Activated CD4-positive, alpha-beta T cell treated with anti-CD3 and anti-CD28 coated beads, Interleukin-2, amount 50 U/mL, for 24 hours (primary cell): ENCODE results near the gene VRK3.
"Not testable (repeated sequence)": the region's sequence is repeated elsewhere in the genome, so short reads cannot be mapped to it uniquely, and the experiment has no call there.

ENCODE experiments used
- DNase-seq, 2 donors: peaks; one replicate each; pipeline ENCODE4 v3.0.0-alpha.2; 2020; ENCODE audit warnings: low read depth in 1 of 2, low spot score in 1 of 2

Gene VRK3

DNA sequence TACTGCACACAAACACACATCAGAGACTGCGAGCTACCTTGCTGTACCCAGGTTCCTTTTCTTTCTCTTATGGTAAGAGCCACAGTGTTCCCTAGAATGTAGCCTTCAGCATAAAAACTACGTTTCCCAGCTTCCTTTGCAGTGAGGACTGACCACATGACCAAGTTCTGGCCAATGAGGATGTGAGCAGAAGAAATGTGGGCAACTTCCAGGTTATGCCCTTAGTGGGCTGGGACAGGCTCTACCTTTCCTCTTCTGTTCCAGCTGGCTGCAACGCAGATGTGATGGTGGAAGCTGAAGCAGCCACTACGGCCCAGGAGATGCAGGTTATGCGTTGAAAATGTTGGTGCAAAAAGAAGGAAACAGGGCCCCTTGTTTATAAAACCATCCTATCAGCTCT is 27.5 kb downstream of the VRK3 start:
- DNase-seq, result no peak

DNA sequence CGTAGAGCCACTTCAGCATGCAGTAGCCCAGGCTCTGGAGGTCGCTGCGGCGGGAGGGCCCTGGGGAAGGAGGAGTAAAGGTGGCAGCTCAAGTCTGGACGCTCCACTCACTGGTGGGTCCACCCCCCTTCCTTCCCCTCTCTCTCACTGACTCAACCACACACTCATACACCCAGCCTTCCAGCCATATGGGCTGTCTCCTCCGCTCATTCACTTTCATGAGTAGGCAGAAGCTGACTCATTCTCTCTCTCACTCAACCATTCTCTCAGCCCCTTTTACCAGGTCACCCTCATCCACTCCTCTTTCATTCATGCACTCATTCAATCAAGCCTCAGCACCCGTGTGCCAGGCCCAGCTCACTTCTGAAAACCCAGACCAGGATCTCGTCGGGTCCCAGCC is 36.7 kb downstream of the VRK3 start:
- DNase-seq, result no peak

DNA sequence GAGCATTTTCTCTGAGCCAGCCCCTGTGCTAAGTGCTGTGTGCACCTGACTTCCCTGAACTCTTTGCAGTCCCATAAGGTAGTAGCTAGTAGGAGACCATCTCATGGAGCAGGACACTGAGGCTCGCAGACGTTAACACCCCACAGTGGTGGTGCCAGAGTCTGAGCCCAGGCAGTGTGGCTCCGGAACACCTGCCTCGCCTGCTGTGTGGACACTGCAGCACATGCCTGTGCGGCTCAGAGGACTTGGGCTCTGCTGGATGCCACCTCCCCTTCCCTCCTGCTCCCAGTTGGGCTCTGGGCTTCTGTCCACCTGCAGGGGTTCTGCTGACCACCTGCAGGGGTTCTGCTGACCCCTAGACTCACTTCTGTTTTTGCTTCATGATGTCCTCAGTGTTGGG is 37.2 kb downstream of the VRK3 start:
- DNase-seq, result no peak

DNA sequence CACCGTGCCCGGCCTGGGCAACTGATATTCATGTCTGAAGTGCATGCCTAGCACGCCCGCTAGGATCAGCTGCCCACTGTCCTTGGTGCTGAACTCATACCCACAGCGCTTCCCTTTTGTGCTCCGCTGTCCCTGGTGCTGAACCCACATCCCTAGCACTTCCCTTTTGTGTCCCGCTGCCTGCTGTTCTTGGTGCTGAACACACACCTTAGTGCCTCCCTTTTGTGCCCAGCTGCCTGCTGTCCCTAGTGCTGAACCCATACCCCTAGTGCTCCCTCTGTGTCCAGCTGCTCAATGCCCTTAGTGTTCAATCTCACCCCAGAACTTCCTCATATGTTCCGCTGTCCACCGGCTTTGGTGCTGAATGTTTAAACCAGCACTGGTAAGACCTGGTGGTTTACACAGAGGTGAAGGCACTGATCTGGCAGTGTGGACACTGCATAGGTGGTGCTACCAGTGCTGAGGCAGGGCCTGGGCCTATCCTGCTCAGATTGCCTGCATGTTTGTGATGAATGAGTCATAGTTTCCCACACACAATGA is 37.9 kb downstream of the VRK3 start:
- DNase-seq, result peak; percentile 46 to 68

- DNase-seq, result no peak
Observed at GRCh38 chr19:49986354-49986753, 38.8 kb downstream of the VRK3 start.

DNA sequence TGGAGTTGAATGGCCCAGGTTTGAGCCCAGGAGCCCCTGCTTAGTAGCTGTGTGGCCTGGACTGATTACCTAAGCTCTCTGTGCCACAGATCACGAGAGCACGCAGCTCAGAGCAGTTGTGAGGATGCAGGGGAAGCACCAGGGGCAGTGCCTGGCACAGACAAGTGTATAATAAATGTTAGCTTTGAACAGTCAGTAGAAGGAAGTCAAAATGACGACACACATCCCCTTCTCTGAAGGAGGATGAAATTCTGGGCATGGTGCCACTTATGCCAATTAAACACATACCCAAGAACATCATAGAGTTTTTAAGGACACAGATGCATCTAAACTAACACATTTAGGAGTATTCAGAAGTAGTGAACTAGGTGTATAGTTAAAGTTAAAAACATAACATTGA is 39.3 kb downstream of the VRK3 start:
- no peak for DNase-seq

DNA sequence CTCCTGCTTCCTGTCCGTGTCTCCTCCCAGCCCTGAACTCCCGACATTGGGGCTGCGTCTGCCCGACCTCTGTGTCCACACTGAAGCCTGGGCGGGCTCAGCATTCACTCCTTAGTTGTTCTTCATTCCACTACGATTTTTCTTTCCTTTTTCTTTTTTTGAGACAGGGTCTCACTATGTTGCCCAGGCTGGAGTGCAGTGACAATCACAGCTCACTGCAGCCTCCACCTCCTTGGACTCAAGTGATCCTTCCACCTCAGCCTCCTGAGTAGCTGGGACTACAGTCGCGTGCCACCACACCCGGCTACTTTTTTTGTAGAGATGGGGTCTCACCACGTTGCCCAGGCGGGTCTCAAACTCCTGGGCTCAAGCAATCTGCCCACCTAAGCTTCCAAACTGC is 40.7 kb downstream of the VRK3 start:
- DNase-seq, result no peak

DNA sequence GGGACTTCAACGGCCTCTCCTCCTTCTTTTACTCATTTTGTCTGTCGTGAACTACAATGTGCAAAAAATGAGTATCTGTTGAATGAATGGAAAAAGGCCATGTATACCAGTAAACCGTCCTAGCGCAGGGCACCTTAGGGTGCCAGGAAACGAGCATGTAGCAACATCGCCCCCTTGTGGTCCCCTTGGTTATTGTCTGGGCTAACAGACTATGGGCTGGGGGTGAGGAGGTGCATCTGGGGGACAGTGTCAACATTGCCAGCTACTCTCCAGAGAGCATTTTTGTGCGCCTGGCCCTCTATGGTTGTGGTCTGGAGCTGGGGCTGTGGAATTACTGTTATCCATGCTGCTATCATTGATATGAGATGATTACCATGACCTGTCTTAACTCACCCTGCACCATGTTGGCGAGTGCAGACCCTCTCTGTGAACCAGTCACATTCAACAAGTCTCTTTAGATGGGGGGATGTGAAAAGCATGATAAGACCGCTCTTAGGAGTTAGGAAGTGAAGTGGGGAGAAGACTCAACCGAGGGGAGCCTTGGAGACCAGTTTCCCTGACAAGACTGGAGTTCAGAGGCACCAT is 41.4 kb downstream of the VRK3 start:
- peak; percentile 75 to 78 for DNase-seq

DNA sequence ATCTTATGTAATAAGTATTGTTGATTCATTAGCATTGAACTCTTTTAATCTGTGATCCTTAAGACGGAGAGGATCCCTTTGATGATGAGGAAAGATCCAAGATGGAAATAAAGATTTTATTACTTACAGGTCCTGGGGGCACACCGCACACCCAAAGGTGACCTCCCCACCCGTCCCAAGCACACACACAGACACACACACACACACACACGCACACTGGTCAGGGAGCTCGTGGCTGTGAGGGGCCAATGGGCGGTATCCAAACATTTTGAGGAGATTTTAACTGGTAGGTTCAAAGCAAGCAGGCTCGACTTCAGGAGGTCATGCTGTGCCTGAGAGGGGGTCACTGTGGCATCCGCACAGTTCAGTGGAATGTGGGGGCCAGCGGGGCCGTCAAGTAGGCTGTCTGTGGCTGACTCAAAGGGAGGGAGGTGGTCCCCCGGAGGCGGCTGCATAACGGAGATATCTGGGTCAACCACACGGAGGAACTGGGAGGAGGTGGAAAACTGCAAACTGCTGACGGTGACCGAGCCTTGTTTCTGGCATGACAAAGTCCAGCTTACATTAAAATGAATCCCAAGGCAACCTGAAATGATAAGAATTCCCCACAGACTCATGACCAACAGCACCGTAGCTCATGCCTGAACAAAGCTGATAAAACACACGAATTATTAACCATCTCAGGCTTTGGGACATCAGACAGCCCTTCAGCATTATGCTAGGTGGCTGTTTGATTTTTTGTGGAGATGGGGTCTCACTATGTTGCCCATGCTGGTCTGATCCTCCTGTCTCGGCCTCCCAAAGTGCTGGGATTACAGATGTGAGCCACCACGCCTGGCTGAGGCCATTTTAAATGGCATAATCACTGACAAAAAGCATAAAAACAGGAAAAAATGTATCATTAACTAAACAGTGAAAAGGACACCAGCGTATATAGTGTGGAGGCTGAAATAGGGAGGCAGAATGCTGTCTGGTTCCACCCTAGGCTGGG is 43.3 kb downstream of the VRK3 start:
- DNase-seq, result no peak

- DNase-seq, result no peak
Observed at GRCh38 chr19:49978324-49978723, 46.8 kb downstream of the VRK3 start.

DNA sequence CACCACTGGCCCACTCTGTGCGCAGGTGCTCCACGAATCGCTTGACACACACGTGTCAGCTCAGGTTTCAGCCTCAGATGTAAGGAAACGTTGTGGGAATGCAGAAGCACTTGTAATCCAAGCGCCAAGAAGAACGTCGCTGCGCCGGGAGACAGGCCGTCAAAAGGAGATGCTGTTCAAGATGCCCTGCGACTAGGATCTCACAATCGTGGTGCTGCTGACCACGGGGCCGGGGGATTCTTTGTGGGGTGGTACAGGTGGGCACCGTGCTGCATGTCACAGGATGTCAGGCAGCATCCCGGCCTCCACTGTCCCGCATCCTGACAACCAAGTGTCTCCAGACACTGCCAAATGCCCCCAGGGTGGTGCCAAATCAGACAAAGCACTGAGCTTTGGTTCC is 47.3 kb downstream of the VRK3 start:
- DNase-seq, result no peak

DNA sequence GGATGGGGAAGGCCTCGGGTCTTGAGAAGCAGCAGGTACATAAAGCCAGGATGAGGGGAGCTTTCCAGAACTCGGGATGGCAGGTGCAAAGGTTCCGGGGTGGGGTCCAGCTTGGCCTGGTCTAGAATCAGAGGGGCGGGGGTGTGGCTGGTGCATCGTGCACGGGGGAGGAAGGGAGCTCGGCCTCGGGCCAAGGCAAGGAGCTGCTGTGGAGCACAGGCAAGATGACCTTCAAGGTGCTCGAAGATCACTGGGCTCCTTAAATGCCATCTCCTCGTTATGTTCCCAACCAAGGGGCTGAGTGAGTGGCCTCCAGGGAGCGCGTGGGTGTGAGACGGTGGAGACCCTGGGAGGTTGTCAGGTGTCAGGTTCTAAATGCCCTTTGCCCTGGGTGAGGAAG is 48.1 kb downstream of the VRK3 start:
- no peak for DNase-seq

DNA sequence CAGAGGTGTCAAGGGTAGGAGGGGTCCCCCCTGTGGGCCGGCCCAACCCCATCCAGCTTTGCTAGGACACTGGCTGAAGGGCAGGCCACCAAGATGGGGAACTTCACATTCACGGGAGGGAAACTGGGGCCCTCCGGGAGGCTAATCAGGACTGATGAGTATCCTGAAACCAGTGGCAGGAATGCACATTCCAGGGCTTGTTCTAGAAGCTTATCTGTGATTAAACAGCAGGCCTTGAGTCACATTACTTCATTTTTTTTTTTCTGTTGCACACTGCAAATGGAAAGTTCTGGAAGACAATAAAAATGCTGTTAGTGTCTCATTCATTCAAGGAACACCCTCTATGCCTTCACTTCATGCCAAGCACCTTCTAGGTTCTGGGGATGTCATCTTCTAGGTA is 48.7 kb downstream of the VRK3 start:
- DNase-seq, result no peak

DNA sequence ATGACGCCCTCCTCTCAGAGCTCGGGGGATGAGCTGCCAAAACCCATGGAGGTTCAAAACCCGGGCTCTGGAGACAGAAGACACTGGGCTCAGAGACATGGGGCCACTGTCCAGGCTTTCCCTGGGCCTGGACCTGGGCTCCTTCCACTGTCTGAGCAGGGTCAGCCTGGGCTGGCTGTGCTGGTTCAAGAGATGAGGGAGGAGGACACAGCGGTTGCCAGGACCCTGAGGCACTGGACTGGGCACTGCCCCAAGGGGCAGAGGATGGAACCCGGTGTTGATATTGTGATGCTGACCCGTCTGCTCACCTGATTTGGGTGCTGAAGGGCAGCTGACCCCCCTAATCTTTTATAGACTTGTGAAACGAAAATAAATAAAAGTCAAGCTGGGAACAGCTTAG is 50.1 kb downstream of the VRK3 start:
- DNase-seq, result no peak

- DNase-seq, result no peak
Observed at GRCh38 chr19:49973987-49974386, 51.2 kb downstream of the VRK3 start.

GRCh38 chr19:49972841-49973240 is 52.3 kb downstream of the VRK3 start:
- DNase-seq, result no peak

GRCh38 chr19:49971991-49972411 is 53.2 kb downstream of the VRK3 start:
- no peak for DNase-seq

- DNase-seq, result not testable (repeated sequence)
Observed at GRCh38 chr19:49969355-49969754, 55.8 kb downstream of the VRK3 start.

DNA sequence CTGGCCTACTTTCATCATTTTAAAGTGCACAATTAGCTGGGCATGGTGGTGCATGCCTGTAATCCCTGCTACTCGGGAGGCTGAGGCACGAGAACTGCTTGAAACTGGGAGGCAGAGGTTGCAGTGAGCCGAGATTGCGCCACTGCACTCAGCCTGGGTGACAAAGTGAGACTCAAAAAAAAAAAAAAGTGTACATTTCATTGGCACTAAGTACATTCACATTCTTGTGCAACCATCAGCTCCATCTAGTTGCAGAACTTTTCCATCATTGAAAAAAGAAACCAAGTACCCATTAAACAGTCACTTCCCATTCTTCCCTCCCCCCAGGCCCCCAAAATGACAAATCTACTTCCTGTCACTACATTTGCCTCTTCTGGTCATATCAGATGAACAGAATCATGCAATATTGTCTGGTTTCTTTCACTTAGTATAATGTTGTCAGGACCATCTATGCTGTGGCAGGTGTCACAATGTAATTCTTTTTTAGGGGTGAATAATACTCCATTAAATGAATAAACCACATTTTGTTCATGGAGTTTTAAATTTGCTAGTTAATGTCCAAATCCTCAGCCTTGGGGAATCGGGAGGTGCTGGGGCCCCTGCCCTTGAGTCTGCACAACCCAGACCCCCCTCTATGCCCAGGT is 56.8 kb downstream of the VRK3 start:
- no peak for DNase-seq

GRCh38 chr19:49960980-49961379 is 64.2 kb downstream of the VRK3 start, which contains the start of gene SIGLEC11:
Gene SIGLEC11 (minus strand): TSS chr19:49961172. CDS start chr19:49961081, 91 bp downstream.
- not testable (repeated sequence) for DNase-seq

DNA sequence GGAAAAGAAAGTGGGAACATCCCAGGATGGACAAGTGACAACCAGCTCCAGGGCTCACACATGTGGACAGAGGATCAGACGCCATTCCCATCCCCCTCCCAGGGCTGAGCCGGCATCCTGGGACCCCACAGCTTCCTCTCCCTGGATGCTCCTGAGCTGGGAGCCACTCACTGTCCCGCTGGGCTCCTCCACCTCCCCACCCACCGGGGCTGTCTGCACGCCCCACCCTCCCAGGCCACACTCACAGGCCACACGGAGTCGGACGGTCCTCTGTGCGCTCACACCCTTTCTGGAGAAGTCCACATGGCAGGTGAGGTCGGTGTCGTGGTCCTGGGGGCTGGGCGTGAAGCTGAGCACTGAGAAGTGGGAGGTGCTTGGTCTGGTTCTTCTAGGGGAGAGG is 65.3 kb downstream of the VRK3 start:
- not testable (repeated sequence) for DNase-seq

DNA sequence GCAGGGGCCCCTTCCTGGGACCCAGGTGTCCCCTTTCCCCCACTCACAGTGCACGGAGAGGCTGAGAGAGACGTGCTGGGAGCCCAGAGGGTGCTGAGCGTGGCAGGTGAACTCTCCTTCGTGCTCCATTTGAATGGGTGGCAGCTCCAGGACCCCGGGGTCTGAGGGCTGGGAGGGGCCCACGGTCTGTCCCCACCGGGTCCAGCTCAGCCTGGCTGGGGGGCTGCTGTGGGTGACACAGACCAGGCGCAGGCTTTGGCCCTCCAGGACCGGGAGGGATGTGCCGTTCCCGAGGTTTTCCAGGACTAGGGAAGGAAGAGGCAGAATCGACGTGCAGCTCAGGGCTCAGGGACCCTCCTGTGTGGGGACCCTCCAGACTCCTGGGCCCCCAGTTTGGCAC is 66.6 kb downstream of the VRK3 start:
- not testable (repeated sequence) for DNase-seq
